Kidney epithelial cell (primary cell): Measurements from ENCODE around the gene HTATSF1. TPM values are rescaled to one million over a fixed set of nuclear protein-coding genes. Genes with fewer than 3 reads are reported as not detected.

ENCODE experiments used
- DNase-seq: peaks from one replicate; pipeline ENCODE4 v3.0.0-alpha.2; 2010; ENCODE audit warnings: low read depth
- H3K27me3 ChIP-seq: 2 replicates; pipeline ENCODE4 v1.6.0; 2011; ENCODE audit warnings: low read length; ENCODE audit not compliant: control insufficient read depth, insufficient read depth
- H3K36me3 ChIP-seq: 2 replicates; pipeline ENCODE4 v1.5.1; 2011; ENCODE audit warnings: low read length; ENCODE audit not compliant: control insufficient read depth, insufficient read depth
- H3K4me3 ChIP-seq: 2 replicates; pipeline ENCODE4 v1.5.1; 2011; ENCODE audit warnings: low read depth, mild to moderate bottlenecking, control low read depth, low read length
- total RNA-seq: library from RNA; depleted of rRNA; stranded (reverse); fragments of >200 nt; gene quantifications from 2 replicates; pipeline ENCODE4 v1.2.3, GENCODE V29; 2015
- TF ChIP-seq, protein P1 (sequence below): IDR thresholded peaks from 2 replicates; pipeline ENCODE4 v1.5.1; 2011; ENCODE audit warnings: mild to moderate bottlenecking, moderate library complexity, low read length, control low read depth, inconsistent platforms; ENCODE audit not compliant: insufficient read depth, poor library complexity, severe bottlenecking

HTATSF1 gene
- total RNA-seq, 1 donor from 2014 or later, result 52.5 TPM

DNA sequence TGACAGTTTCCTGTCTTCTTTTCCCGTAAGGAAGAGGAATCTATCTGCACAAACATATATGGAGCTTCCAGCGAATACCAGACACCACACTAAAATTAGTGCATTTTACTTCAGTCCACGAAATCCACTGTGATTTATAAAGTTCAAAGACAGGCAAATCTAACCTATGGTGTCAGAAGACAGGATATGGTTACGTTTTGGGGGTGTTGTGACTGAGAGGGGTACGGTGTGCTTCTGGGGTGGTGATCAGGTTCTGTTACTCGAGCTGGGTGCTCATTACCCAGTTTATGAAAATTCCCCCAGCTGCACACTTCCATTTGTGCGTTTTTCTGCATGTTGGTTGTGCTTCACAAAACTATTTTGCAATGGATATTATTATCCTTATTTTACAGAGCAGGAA lies 44.9 kb downstream of the HTATSF1 start:
- H3K36me3 ChIP-seq, result no peaks in the 10 kb centered on the region
- DNase-seq, result no peak
- TF ChIP-seq, protein P1, sequence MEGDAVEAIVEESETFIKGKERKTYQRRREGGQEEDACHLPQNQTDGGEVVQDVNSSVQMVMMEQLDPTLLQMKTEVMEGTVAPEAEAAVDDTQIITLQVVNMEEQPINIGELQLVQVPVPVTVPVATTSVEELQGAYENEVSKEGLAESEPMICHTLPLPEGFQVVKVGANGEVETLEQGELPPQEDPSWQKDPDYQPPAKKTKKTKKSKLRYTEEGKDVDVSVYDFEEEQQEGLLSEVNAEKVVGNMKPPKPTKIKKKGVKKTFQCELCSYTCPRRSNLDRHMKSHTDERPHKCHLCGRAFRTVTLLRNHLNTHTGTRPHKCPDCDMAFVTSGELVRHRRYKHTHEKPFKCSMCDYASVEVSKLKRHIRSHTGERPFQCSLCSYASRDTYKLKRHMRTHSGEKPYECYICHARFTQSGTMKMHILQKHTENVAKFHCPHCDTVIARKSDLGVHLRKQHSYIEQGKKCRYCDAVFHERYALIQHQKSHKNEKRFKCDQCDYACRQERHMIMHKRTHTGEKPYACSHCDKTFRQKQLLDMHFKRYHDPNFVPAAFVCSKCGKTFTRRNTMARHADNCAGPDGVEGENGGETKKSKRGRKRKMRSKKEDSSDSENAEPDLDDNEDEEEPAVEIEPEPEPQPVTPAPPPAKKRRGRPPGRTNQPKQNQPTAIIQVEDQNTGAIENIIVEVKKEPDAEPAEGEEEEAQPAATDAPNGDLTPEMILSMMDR, result no peak
- no peak overlapping the region for H3K4me3 ChIP-seq
- no peaks in the 10 kb centered on the region for H3K27me3 ChIP-seq

DNA sequence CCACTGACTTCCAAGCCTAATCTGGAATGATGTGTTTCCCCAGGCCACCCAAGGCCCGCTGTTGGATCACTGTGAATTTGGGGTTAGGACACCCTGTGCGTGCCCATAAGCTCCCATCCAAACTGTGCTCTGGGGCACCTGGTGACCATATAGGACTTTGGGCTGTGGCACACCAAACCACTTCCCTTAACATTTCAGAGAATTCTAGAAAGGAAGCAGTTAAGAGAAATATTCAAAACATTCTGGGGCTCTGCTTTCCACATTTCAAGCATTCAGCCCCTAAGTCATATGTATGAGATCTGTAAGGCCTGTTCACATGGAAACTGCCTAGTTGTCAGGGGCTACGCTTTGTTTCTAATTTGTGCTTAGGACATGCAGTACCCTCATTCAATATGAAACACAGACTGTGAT lies 49.0 kb downstream of the HTATSF1 start:
- TF ChIP-seq, protein P1, result no peak
- Histone ChIP-seq H3K4me3 (no peak overlapping the region), H3K36me3 (no peaks in the 10 kb centered on the region), H3K27me3 (no peaks in the 10 kb centered on the region)
- no peak for DNase-seq

DNA sequence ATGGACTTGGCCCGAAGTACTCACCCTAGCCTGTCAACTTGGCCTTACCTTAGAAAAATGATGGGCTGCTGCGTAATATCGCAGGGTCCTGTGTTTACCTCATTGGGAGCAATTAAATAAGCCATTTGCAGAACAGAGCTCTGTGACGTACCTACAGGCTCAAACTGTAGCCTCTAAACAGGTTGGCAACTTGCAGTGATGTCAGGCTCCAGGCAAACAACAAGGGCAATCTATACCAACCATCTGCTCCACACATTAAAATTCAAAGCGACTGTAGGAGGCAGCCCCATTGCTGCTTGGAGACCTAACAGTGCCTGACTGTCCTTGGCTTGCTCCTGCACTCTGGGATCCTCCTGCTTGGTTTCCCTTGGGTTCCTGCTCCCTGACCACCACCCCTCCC lies 51.8 kb downstream of the HTATSF1 start:
- Histone ChIP-seq H3K36me3 (no peaks in the 10 kb centered on the region), H3K4me3 (no peak overlapping the region), H3K27me3 (no peaks in the 10 kb centered on the region)
- TF ChIP-seq, protein P1, result no peak
- no peak for DNase-seq

DNA sequence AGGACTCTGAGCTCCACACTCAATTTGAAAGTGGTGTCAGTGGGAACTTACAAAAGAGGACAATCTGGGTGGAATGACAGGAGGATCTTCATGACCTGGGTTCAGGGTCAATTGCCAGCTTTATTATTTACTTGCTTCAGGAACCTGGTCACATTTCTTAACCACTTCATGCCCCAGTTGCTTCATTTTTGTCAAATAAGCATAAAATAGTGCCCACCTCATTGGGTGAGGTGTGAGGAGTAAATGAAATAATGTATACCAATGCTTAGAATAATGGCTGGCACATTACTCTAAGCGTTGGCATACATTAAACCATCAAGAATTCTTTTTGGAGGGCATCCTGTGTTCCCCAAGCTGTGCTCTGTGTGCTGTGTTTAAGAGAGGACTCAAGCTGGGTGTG lies 54.0 kb downstream of the HTATSF1 start:
- TF ChIP-seq, protein P1, result no peak
- H3K27me3 ChIP-seq, result no peaks in the 10 kb centered on the region
- no peaks in the 10 kb centered on the region for H3K36me3 ChIP-seq
- DNase-seq, result no peak
- H3K4me3 ChIP-seq, result no peak overlapping the region

DNA sequence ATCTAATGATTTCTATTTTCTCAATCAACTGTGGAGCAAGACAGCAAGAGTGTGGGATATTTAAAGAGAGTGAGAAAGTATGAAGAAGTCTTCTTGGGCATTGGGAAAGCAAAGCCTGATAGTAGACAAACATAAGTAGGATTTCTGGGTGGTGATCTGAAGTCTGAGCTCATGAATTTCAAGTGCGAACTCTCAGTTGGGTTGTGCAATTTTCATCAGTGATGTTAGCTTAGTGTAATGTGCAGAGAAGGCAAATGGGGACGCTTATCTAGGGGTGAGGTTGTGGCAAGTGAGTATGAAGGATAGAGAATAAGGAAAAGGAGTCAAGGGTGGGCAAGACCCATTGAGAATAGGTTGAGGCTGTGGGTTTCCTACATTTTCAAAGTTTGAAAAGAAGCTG lies 58.3 kb downstream of the HTATSF1 start:
- DNase-seq, result no peak
- TF ChIP-seq, protein P1, result no peak
- Histone ChIP-seq H3K27me3 (no peaks in the 10 kb centered on the region), H3K36me3 (no peaks in the 10 kb centered on the region), H3K4me3 (no peak overlapping the region)

Other genes starting within 250 kb of the HTATSF1 start
- gene MAP7D3, start 246.2 kb upstream of the HTATSF1 start, total RNA-seq, result 9.2 and 9.4 TPM in 2 replicates
- not detected in 2 replicates for gene ADGRG4, start 196.6 kb upstream of the HTATSF1 start, total RNA-seq
- not detected in 2 replicates for gene BRS3, start 9.6 kb upstream of the HTATSF1 start, total RNA-seq
- 1.3 and 1.4 TPM in 2 replicates for gene VGLL1, start 34.6 kb downstream of the HTATSF1 start, total RNA-seq
- not detected in 2 replicates for gene CD40LG, start 150.6 kb downstream of the HTATSF1 start, total RNA-seq